Retinal pigment epithelial cell (primary cell): ENCODE data around the gene NPW.
A peak's percentile ranks its signal among the peaks of the same experiment; 100 is the strongest.

Experiments used
- DNase-seq: peaks from one replicate; pipeline ENCODE4 v3.0.0-alpha.2; 2010; ENCODE audit warnings: low read depth
- H3K4me3 ChIP-seq: 2 replicates; pipeline ENCODE4 v1.5.1; 2011; ENCODE audit warnings: mild to moderate bottlenecking, low read length, control low read depth, moderate library complexity
- CTCF ChIP-seq: conservative IDR thresholded peaks from 2 replicates; pipeline ENCODE4 v1.5.1; 2011; ENCODE audit warnings: low read depth, low read length, control low read depth, inconsistent platforms

Gene NPW

GRCh38 chr16:1980770-1981087, 38.9 kb upstream of the NPW start:
- no peak overlapping the region for H3K4me3 ChIP-seq
- TF ChIP-seq CTCF: no peak
- DNase-seq: no peak

GRCh38 chr16:1981398-1981836, 38.2 kb upstream of the NPW start, which contains the start of gene NOXO1:
Gene NOXO1 (minus strand): TSS chr16:1981469. CDS start chr16:1981179, 290 bp downstream.
- no peak for DNase-seq
- no peak within 1 kb of the TSS for H3K4me3 ChIP-seq
- TF ChIP-seq CTCF: no peak

GRCh38 chr16:1982013-1982433, 37.6 kb upstream of the NPW start:
- DNase-seq: no peak
- no peak for TF ChIP-seq CTCF
- no peak overlapping the region for H3K4me3 ChIP-seq

- no peak for TF ChIP-seq CTCF
- DNase-seq: no peak
- H3K4me3 ChIP-seq: peak overlapping the region; percentile 53
Measured at GRCh38 chr16:1982991-1983543, 36.5 kb upstream of the NPW start.

GRCh38 chr16:1983544-1984346, 35.8 kb upstream of the NPW start, which contains the start of gene GFER:
Gene GFER (plus strand): TSS chr16:1984193. CDS start chr16:1984219, 26 bp downstream.
- TF ChIP-seq CTCF: peak; percentile 38
- H3K4me3 ChIP-seq: peak within 1 kb of the TSS; percentile 69
- peak; percentile 68 for DNase-seq

GRCh38 chr16:1984347-1985225, 35.0 kb upstream of the NPW start:
- DNase-seq: no peak
- peak overlapping the region; percentile 69 for H3K4me3 ChIP-seq
- TF ChIP-seq CTCF: no peak
